HG03378 (cell line): ENCODE measurements around the gene SKI.

Source experiments
- ATAC-seq: cut with Tn5 transposase; IDR thresholded peaks from one replicate; pipeline ENCODE4 v1.9.1; 2021; ENCODE audit warnings: mild to moderate bottlenecking, moderate library complexity; ENCODE audit not compliant: unreplicated experiment

The SKI gene

DNA sequence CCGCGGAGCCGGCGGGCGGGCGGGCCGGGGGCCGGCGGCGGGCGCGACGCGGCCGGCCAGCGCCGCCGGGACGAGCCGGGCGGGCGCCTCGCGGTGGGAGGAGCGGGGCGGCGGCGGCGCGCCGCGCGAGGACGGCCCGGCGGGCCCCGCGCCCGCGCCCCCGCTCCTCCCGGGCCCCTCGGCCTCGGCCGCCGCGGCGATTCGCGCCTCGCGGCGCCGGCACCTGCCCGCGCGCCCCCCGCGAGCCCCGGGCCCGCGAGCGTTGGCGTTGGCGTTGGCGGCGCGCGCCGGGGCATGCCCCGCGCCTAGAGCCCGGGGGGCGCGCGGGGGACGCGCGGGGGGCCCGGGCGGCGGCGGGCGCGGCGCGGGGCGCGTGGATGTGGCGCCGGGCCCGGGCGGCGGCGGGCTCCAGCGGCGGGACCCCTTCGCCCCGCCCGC lies at the start of gene SKI:
Gene SKI (plus strand): TSS at position 163 of the 438 bp plus-strand sequence. CDS start 448 bp downstream, outside the sequence.
- no peak for ATAC-seq

DNA sequence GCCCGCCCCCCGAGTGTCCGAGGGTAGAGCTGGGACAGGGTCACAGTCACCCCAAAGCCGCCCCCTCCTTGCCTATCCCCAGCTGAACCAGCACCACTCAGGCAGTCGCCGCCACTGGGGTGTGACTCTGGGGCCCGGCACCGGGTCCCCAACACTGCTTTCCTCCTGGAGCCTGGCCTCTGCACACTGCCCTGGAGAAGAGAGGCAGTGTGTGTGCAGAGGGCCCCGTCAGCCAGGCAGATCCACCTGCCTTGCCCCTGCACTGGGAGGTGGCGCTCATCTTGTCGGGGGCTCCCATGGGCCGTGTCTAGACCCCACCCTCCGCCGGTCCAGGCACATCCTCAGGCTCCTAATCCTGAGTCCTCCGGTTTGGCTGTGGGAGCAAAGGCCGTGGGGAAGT lies 49.2 kb upstream of the SKI start:
- ATAC-seq, result no peak

DNA sequence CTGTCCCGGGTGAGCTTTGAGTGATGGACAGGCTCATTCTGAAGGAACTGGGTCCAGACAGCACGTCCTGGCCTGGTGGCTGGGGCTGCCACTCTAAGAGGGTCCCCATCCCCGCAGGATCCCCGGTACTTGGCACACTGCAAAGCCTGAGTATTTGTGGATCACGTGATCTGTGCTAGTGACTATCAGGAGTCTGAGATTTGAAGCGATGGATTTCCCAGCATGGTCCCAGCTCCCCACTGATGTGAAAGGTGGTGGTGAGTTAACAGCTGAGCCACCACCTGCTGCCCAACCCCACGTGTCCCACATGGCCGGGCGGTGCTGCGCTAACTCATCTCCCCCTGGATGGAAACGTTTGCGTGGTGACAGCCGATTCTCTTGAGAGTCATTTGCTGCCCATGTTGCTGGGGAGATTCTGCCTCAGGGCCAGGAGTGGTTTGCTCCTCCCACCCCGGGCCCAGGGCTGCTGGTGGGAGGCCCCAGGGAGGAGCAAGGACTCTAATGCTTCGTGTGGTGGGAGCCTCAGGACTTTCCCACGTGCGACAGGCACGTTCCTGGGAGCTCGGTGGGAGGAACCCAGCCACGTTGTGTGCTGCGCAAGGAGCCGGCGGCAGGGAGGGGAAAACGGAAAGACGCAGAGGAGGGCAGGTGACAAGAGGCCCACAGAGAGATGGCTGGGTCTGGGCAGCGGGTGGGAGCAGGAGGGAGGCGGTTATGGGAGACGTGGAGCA lies 48.7 kb upstream of the SKI start:
- no peak for ATAC-seq

DNA sequence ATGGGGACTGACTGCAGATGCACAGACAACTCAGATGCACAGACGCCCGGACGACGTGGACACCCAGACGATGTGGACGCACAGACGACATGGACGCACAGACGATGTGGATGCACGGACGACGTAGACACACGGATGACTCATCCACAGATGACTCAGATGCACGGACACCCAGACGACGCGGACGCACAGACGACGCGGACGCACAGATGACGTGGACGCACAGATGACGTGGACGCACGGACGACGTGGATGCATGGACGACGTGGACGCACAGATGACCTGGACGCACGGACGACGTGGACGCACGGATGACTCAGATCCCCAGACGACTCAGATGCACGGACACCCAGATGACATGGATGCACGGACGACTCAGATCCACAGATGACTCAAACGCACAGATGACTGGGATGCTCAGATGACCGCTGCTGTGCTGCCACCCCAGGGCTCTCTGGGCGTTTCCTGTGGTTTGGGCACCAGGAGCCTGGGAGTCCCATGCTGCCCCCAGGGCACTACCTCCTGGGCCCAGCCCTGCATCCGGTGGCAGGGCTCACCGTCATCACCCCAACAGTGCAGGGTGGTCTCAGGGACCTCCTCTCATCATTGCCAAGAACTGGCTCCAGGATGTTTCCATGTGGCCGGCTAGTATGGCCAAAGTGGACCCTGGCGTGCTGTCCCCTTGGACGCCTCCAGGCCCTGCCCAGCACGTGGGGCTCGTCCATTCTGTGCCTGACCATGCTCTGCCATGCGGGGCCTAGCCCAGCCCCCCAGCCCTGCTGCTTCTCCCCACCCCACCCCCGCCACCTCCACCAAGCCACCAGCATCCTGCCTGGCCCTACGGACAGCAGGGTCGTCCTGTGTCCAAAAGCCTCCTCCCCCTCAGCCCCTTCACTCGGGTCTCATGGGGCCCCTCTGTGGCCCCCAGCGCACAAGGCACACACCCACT lies 47.5 kb upstream of the SKI start:
- no peak for ATAC-seq

DNA sequence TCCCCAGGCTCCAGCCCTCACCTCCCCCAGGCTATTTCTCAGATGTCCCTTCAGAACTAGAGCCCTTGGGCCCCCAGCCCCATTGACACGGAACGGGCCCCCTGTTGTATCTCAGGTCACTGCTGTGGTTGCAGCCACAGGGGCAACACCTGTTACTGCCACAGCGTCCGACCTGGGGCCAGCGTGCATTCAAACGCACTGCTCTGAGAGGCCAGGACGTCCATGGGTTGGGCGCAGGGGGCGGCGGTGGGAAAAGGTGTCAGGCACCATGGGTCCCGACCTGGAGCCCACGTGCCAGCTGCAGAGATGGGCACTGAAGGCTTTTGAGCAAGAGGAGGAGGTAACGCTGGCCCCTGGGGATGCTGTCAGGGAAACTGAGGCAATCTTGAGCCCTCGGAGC lies 46.8 kb upstream of the SKI start:
- ATAC-seq, result no peak

DNA sequence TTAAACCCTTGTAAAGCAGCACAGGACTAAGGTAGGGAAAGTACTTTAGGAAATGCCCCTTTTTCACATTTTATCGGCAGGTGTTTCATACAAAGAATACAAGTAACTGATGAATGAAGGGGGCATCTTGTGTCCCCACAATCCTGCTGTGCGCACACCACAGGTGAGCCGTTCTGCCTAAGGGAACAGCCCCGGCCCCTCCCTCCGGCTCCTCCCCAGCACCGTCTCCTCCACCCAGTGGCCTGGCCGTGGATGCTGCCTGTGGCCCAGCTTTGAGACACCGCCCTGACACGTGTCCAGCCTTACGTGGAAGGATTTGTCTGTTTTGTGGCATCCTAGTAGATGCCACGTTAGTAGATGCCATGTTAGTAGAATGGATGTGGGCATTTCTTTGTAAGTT lies 46.4 kb upstream of the SKI start:
- no peak for ATAC-seq

DNA sequence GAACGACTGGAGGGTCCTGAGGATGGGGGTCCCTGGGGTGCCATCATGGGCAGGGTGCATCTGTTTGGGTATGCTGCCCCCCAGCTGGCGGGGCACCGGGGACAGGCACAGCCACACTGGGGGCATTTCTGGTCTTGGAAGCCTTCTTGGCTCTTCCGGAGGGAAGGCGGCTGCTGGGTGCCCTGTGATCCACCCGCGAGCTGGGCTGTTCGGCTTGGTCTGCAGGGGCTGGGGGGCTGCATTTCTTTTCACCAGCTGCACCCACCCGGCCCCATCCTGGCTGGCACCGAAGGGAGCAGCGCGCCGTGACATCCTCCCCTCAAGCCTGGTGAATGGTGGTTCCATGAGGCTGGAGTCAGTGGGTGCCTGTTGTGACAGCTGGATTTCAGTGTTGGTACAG lies 45.7 kb upstream of the SKI start:
- ATAC-seq, result no peak

DNA sequence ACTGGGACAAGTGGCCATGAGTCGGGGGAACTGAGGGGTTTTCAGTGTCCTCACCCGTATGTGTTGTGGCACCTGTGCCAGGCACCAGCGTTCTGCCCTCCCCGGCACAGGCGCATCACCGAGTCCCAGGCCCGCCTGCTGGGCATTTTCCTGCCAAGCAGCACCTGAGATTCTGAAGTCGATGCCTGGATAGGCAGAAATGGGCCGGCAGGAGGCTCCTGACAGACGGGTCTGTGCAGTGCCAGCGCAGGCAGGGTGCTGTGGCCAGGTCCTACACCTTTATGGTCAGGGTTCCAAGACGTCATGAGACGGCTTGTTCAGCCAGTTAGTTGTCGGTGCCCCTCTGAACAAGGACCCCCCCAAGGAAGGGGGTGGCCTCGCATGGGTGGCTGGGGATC lies 44.2 kb upstream of the SKI start:
- no peak for ATAC-seq

DNA sequence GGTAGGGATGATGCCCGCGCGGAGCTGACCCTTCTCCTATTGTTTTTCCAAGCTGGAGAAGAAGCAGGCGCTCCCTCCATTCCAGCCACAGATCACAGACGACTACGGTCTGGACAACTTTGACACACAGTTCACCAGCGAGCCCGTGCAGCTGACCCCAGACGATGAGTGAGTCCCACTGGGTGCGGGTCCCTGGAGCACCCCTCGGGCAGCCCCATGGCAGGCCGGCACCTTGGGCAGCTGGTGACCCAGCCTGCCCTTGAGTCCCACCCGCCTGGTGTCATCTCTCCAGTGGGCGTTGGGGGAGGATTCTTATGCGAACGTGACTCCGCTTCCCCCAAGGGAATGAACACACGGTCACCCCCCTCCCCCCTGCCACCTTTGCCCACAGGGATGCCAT lies 43.6 kb upstream of the SKI start:
- no peak for ATAC-seq

DNA sequence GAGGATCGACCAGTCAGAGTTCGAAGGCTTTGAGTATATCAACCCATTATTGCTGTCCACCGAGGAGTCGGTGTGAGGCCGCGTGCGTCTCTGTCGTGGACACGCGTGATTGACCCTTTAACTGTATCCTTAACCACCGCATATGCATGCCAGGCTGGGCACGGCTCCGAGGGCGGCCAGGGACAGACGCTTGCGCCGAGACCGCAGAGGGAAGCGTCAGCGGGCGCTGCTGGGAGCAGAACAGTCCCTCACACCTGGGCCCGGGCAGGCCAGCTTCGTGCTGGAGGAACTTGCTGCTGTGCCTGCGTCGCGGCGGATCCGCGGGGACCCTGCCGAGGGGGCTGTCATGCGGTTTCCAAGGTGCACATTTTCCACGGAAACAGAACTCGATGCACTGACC lies 43.2 kb upstream of the SKI start:
- no peak for ATAC-seq

DNA sequence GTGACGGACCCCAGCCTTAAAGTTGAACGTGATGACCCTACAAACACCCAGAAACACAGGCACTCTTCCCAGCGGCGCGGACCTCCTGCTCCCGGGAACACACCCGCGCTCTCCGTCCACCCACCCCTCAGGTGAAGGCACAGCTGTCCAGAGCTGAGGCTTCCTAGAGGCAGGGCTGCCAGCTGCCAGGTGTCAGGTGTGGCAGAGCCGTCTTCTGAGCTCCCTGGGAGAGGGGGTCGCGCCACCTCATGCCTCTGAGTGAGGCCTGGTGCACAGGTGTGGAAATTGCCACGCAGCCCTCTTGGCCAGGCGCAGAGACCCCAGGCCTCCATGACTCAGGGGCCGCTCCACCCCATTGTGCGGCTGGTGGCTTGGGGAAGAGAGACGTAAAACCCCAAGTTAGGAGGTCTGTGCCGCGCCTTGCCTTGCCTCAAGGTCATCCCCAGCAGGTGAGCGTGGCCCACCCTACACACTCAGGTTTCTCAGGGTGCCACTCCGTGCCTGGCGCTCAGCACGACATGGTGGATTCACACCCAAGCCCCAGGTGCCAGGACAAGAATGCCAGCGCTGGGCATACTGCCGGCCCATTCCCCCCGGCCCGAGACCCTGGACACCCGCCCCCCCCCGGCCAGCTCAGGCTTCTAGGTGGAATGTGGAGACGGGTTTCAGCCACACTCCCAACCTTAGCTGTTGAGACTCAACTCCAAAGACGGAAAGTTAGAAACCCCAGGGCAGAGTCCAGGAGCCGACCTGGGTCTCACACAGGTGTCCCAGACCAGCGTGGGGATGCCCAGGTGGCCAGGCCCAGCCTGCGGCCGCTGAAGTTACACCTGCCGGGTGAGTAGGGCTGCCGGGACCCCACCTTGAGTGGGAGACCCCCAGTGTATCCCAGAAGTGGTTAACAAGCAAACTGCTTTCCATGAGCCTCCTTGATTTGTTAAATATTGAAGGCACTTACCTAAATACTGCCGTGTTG lies 42.0 kb upstream of the SKI start:
- ATAC-seq, result no peak

DNA sequence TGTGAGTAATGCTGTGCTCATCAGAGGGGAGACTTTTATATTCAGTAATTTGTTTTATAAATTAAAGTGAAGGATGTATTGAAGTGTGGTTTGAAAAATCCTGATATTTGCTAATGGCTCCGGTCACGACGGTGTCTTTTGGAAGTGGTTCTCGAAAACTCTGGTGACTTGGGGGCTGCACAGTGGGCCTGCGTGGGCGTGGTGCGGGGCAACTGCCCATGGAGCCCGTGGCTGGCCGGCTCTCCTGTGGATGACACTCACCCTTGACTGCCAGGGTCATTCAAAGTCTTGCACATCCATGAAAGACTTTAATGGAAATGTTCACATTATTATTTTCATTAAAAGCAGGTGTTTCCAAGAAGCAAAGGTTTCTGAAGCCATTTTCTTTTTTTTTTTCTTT lies 41.2 kb upstream of the SKI start:
- no peak for ATAC-seq

DNA sequence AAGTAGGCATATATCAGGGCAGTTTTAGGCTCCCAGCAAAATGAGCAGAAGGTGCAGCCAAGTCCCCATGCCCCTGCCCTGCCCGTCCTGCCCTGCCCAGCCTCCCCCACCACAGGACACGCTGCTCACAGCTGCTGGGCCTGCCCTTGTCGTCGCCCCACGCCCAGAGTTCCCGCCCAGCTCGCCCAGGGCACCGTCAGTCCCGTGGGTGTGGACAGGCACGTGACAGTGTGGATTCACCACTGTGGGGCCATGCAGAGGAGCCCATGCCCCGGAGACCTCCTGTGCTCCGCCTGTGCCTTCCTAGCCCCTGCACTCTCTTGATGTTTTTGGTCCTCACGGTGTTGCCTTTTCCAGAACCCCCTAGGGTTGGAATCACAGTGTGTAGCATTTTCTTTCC lies 40.5 kb upstream of the SKI start:
- no peak for ATAC-seq

DNA sequence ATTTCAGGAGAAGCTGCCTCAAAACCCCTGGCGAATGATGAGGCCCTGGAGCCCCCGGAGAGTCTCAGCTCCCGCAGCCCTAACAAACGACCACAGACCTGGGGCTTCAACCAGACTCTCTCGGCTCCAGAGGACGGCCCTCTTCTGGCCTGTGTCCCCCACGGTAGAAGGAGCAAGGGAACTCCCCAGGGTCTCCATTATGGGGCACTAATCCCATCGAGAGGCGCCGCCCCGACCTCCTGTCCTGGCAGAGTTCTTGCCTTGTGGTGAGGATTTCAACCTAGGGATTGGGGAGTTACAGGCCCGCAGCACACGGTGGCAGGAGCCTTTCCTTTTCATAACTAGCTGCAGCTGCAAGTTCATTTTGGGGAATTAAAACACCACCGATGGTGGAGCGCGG lies 39.8 kb upstream of the SKI start:
- ATAC-seq, result no peak

DNA sequence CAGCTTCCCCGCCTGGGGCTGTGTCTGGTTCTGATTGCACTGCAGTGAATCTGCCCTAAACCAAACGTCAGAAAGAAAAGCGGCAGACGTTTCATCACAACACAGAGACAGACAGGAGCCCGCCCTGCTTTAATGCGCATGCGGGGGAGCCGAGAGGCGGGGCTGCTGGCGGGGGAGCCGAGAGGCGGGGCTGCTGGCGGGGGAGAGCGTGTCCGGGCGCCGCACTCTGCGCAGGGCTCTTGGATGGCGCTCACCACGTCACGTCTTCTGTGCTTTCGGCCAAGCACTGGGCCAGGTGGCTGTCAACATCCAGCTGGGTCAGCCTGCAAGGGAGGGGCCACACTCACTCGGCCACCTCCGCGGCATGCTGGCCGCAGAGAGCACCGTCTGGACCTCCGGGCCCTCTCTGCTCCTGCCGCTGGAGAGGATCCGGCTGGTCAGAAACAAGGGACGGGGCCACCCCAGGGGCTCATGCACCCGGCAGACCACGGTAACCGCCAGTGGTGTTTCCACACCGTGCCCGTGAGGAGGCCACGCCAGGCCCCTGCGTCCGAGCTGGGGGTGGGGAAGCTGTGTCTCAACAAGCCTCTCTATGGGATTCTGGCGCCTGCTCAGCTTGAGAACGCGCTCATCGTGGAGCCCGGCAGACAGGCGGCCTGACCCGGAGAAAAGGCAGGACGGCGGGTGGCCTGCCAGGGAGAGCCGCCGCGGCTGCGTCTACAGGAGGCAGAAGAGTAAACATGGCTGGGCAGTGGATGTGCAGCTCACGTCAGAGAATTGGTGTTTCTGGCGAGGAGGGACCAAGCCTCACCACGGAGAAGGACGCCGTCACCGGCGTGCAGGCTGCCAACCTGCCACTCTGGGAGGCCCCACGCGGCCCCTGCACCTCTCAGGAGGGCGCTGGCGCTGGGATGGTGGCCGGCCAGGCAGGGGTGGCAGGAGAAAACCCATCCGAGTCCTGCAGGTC lies 38.4 kb upstream of the SKI start:
- no peak for ATAC-seq

DNA sequence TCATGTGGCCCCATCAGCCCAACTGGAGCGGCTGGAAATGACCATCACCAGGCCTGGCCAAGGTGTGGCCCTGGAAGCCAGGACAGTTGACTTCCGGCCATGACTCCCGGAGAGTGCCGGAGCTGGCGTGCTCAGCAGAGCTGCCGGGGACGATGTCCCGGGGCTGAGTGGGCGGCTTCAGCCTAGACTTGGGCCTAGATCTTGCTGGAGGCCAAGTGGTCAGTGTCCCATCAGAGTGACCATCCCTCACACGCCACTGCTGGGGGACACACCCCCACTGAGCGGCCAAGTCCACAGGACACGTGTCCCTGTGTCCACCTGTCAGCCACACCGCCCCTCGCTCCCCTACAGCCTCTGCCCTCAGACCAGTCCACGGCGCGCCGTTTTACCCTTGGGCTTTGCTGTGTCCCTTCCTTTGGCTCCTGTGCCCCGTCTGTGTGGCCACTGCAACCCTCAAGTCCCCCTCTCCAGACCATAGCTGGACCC lies 37.6 kb upstream of the SKI start:
- ATAC-seq, result no peak

DNA sequence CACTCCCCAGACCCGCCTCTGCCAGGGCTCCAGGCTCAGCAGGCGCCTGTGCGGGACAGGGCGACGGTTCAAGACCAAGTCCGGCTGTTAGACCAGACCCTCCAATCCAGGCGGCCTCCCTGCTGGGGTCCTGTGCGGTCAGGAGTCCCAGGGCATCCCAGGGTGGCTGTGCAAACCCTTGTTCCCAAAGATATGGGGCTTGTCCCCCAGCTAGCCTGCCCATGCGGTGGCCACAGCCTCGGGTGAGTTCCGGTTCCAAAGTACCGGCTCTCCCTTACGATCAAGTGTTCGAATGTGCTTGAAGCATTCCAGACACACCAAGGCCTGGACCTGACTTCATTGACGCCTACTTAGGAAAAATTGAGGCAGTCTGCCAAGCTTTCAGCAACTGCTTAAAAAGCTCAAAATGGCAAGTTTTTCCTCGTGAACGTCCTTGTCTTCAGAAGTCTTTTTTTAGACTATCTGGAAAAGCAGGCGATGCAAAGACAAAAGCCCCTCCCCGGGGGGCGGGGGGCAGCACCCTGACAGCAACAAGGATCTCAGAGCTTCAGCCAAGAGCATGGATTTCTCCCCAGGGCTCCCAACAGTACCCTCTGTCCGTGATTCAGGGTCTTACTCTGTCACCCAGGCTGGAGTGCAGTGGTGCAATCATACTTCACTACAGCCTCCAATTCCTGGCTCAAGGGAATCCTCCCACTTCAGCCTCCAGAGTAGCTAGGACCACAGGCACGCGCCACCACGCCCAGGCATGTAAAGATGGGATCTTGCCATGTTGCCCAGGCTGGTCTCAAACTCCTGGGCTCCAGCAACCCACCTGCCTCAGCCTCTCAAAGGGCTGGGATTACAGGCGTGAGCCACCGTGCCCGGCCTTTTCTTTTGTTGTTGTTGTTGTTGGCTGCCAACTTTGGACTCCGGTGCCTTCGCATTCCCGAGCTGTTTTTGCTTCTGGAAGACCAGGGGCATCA lies 35.8 kb upstream of the SKI start:
- ATAC-seq, result no peak

DNA sequence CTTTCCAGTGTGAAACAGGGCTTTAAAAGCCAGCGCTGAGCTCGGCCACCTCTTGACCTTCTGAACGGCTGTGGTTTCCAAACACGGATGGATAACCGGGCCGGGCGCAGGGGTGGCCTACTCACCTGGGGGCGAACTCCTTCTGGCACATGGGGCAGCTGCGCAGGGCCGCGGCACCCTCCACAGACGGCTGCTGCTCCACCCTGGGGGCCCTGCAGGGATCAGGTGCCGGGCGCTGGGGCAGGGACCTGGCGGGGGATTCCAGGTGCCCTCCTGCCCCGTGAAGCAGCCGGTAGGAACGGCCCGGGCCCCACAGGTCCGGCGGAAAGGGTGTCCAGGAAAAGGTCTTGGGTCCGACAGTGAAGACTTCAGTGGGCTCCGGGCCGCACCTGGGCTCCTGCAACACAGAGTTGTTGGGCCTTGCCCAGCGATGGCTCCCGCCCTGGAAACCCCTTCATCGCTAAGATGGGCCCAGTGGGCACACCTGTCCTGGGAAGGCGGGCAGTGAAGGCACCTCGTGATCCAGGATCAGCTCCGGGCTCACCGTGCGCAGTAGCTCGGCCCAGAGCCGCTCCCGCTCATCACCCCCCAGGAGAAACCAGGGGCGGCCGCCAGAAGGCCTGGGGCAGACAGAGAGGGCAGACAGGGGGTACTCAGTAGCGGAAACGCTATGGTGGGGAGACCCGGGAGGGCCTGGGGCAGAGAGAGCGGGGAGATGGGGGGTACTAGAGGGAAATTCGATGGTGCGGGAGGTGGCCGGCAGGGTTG lies 34.4 kb upstream of the SKI start:
- ATAC-seq, result no peak
